Common myeloid progenitor, CD34-positive (primary cell): ENCODE measurements around the gene BPIFA1.

ENCODE experiments used
- CTCF ChIA-PET: fragments of 350-600 bp; sonication (Branson Sonifier 250); formaldehyde crosslinking; loops from one replicate; lab custom pipeline; 2021; ENCODE audit warnings: antibody characterized with exemption; lab: Charles Lee
- POLR2A ChIA-PET: fragments of 350-600 bp; sonication (Branson Sonifier 250); formaldehyde crosslinking; loops from one replicate; lab custom pipeline; 2021; ENCODE audit warnings: antibody characterized with exemption; lab: Charles Lee
- DNase-seq, 3 donors: peaks; one replicate each; pipeline versions ENCODE4 v3.0.0 to v3.0.0-alpha.2; 2013
- H3K27ac ChIP-seq, 2 experiments: 1 replicate in 1 of 2; 2 replicates in 1 of 2; pipeline ENCODE4 v1.7.0; 2013; ENCODE audit warnings: inconsistent platforms in 2 of 2, low read length in 2 of 2, mild to moderate bottlenecking in 2 of 2, low read depth in 1 of 2, moderate library complexity in 1 of 2; ENCODE audit not compliant: severe bottlenecking in 2 of 2, insufficient read depth in 1 of 2, poor library complexity in 1 of 2
- H3K27me3 ChIP-seq, 5 experiments: replicated peaks in 2 of 5; 1 replicate in 3 of 5; 2 replicates in 2 of 5; pipeline versions ENCODE4 v1.6.1 to v1.7.0; 2013; ENCODE audit warnings: low read length in 4 of 5, mild to moderate bottlenecking in 2 of 5, moderate library complexity in 2 of 5, inconsistent platforms in 1 of 5; ENCODE audit not compliant: insufficient read depth in 5 of 5, control insufficient read depth in 4 of 5
- H3K36me3 ChIP-seq, 4 experiments: 1 replicate in 2 of 4; 2 replicates in 2 of 4; pipeline versions ENCODE4 v1.6.1 to v1.7.0; 2013; ENCODE audit warnings: low read length in 3 of 4, control low read depth in 1 of 4, mild to moderate bottlenecking in 1 of 4; ENCODE audit not compliant: control insufficient read depth in 4 of 4, insufficient read depth in 4 of 4
- H3K4me1 ChIP-seq, 4 experiments: 1 replicate in 3 of 4; 2 replicates in 1 of 4; pipeline versions ENCODE4 v1.6.1 to v1.7.1; 2013; ENCODE audit warnings: low read length in 3 of 4, mild to moderate bottlenecking in 3 of 4, control low read depth in 1 of 4, inconsistent platforms in 1 of 4, moderate library complexity in 1 of 4; ENCODE audit not compliant: control insufficient read depth in 4 of 4, insufficient read depth in 4 of 4; ENCODE audit errors: control extremely low read depth in 1 of 4
- H3K4me3 ChIP-seq, 7 experiments: 1 replicate in 4 of 7; 2 replicates in 3 of 7; pipeline versions ENCODE4 v1.5.1 to v1.7.0; 2013; ENCODE audit warnings: mild to moderate bottlenecking in 7 of 7, low read length in 6 of 7, moderate library complexity in 6 of 7, inconsistent platforms in 2 of 7, low read depth in 2 of 7, control low read depth in 1 of 7; ENCODE audit not compliant: insufficient read depth in 4 of 7, control insufficient read depth in 1 of 7; ENCODE audit errors: extremely low read depth in 1 of 7
- H3K9me3 ChIP-seq, 5 experiments: 1 replicate in 4 of 5; 2 replicates in 1 of 5; pipeline versions ENCODE4 v1.6.1 to v1.7.1; 2013; ENCODE audit warnings: low read length in 4 of 5, mild to moderate bottlenecking in 2 of 5, inconsistent platforms in 1 of 5, low read depth in 1 of 5, moderate library complexity in 1 of 5; ENCODE audit not compliant: control insufficient read depth in 4 of 5, insufficient read depth in 2 of 5; ENCODE audit errors: control extremely low read depth in 1 of 5
- WGBS: methylation state at CpG from one replicate; pipeline ENCODE4 v1.1.5; 2013; ENCODE audit not compliant: insufficient coverage; 5-methylcytosine and 5-hydroxymethylcytosine counted together

The BPIFA1 gene

DNA sequence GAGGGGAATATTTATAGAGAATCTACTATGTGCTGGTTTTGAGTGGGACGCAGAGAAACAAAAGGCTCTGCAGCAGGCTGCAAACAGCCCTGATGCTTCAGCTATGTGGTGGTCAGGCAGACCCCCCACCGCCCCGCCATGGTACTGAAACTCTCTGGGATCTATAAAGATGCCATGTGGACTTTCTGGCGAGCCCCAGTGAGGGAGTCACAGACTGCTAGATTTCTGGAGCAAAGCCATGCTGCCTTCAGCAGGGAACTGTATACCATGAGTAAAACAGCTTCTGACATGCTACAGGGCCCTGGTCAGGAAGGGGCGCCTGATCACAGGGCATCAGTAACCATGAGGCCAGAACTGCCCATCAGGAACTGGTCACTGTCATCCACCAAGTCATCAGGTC is 28.0 kb downstream of the BPIFA1 start:
- no peak overlapping the region for H3K4me3 ChIP-seq
- no peak for DNase-seq
- CTCF ChIA-PET, result interaction anchor here (1.1 kb wide), 2 partner anchors 28 to 33 kb away, joined by 3 read pairs; partner anchors contain the start of gene BPIFA1
- no peaks in the 10 kb centered on the region for H3K36me3 ChIP-seq
- peaks cover 0 to 19% (median 10%) of the 10 kb centered on the region in 4 experiments for H3K4me1 ChIP-seq
- peaks cover 0 to 2% (median 0%) of the 10 kb centered on the region in 5 experiments for H3K9me3 ChIP-seq
- POLR2A ChIA-PET, result no interaction called here
- peaks cover 0 to 2% (median 0%) of the 10 kb centered on the region in 5 experiments for H3K27me3 ChIP-seq
- WGBS, result 86% methylated on average over 4 of the region's 5 CpGs
- no peak overlapping the region for H3K27ac ChIP-seq

DNA sequence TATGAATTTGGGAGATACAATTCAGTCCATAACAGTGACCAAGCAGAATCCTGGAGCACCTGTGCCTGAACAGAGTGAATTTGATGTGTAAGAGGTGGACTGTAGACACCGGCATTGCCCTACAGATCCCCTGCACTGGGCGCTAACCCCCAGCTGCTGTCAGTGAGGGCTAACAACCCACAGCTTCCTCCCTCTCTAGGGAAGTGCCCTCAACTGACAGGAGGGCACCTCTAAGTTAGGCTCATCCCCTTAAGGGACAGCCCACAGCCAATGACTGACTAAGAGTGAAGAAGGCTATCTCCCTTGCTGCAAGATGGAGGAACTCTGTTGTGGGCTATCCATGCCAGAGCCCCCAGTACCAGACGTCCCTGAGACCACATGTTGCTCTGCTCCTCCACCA is 31.9 kb downstream of the BPIFA1 start:
- ChIA-PET CTCF (no interaction called here), POLR2A (no interaction called here)
- Histone ChIP-seq H3K27ac (no peak overlapping the region), H3K27me3 (peaks cover 0 to 6% (median 3%) of the 10 kb centered on the region in 5 experiments), H3K36me3 (no peaks in the 10 kb centered on the region), H3K4me1 (peaks cover 0 to 11% (median 1%) of the 10 kb centered on the region in 4 experiments), H3K4me3 (no peak overlapping the region), H3K9me3 (no peaks in the 10 kb centered on the region)
- WGBS, result 45% methylated on average over 3 of the region's 3 CpGs
- peak in 2 of 3 donors; percentile 27 to 40 for DNase-seq

DNA sequence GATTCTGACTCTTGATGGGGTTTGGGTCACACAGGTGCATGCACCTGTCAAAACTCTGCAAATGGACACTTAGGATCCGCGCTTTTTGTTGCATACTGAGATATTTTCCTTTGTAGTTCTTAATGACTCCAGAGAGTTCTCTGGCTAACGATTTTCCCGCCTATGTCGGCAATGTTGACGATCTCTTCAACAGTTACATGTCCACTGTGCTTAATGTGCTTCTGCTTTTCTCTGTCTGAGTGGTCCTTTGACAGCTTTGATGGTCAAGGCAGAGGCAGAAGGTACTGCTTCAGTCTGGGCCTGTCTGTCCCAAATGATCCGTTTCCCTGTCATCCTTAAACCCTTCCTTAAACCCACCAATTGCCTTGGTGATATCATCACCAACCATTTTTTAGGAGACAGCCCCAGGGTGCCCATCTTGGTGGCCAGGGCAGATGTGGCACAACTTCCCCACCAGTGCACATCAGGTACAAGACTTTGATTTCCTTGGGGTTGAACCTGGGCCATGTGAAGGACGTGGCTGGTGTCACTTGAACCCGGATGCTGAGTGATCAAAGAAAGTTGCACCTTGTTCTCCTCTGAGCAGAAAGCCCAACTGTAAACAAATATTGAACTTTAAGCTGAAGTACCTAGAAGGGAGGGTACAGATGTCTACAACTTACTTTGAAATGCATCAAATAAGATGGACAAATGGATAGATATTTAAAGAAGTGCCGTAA is 36.5 kb downstream of the BPIFA1 start:
- ChIA-PET CTCF (no interaction called here), POLR2A (no interaction called here)
- WGBS, result 96% methylated on average over 10 of the region's 10 CpGs
- Histone ChIP-seq H3K36me3 (no peaks in the 10 kb centered on the region), H3K4me3 (no peak overlapping the region), H3K27ac (no peak overlapping the region), H3K4me1 (peaks cover 0 to 9% (median 1%) of the 10 kb centered on the region in 4 experiments), H3K9me3 (no peaks in the 10 kb centered on the region), H3K27me3 (peaks cover 0 to 7% (median 6%) of the 10 kb centered on the region in 5 experiments)
- DNase-seq, result no peak

DNA sequence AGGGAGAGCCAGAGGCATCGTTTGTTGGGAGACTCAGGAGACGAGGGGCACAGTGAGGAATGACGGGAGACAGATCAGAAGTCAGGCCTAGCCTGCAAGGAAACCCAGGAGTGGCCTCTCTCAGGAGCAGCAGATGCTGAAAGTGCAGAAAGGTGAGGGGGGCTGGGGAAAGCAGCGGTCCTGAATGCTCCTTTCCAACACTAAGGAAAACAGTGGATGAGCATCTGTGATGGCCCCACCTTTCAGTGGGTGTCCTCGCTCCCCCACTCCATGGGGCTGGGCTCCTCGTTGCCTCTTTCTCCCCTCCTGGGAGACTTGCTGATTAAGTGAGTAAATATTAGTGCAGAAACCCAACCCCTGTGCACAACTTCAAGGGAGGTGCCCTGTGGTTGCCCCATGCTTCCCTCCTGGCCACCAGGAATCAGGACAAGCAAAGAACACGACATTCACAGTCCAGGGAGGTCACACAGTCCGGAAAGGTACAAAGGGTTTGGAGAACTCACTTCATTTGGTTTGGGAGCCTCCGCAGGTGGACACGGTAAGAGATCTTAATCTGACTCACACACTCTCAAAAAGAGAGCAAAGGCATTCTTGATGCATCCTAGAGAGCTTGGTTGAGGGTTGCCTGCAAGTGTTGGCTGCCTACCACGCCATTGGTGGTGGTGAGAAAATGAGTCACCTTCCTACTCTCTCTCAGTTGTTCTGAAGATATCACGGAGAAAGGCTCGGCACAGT is 37.5 kb downstream of the BPIFA1 start:
- no peaks in the 10 kb centered on the region for H3K9me3 ChIP-seq
- no peaks in the 10 kb centered on the region for H3K4me1 ChIP-seq
- peaks cover 0 to 9% (median 3%) of the 10 kb centered on the region in 5 experiments for H3K27me3 ChIP-seq
- no peak overlapping the region for H3K27ac ChIP-seq
- no peak for DNase-seq
- WGBS, result 87% methylated on average over 9 of the region's 13 CpGs
- ChIA-PET CTCF (no interaction called here), POLR2A (no interaction called here)
- no peaks in the 10 kb centered on the region for H3K36me3 ChIP-seq
- H3K4me3 ChIP-seq, result no peak overlapping the region

DNA sequence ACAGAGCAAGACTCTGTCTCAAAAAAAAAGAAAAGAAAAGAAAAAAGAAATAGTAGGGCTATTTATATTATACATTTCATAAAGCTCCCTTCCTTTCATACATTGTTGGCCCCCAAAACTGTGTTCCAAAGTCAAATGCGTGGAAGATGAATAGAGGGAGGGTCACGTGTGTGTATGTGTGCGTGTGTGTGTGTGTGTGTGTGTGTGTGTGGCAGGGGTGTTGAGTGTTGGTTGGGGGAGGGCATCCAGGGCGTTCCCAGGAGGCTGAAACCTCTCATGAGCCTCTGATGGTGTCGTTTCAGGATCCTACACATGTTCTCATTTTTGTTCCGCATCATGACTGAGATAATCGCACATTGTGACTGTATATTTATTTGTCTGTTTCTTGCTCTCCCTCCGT is 39.4 kb downstream of the BPIFA1 start:
- CTCF ChIA-PET, result no interaction called here
- Histone ChIP-seq H3K27me3 (peaks cover 0 to 9% (median 3%) of the 10 kb centered on the region in 5 experiments), H3K27ac (no peak overlapping the region), H3K36me3 (no peaks in the 10 kb centered on the region), H3K4me1 (no peaks in the 10 kb centered on the region), H3K4me3 (no peak overlapping the region), H3K9me3 (no peaks in the 10 kb centered on the region)
- POLR2A ChIA-PET, result no interaction called here
- DNase-seq, result no peak
- 97% methylated on average over 7 of the region's 8 CpGs for WGBS

DNA sequence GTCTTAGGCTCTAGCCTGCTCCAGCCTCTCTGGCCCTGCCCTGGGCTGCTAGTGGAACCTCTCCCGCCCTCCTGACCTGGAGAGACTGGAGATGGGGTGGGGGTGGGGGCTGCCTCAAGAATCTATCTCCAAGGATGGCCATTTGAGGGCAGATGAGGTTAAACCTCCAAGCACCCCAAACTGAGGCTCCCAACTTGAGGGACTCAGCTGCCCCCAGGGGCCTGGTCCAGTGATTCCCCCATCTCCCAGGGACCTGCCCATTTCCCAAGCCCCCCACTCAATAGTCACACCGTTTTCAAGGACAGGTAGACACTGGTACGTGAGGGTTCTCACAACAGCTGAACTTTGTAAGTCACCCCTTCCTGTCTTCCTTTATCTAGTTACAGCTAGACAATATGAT is 40.1 kb downstream of the BPIFA1 start:
- CTCF ChIA-PET, result no interaction called here
- Histone ChIP-seq H3K9me3 (no peaks in the 10 kb centered on the region), H3K4me1 (no peaks in the 10 kb centered on the region), H3K36me3 (no peaks in the 10 kb centered on the region), H3K4me3 (no peak overlapping the region), H3K27ac (no peak overlapping the region), H3K27me3 (peaks cover 0 to 7% (median 2%) of the 10 kb centered on the region in 5 experiments)
- no peak for DNase-seq
- POLR2A ChIA-PET, result no interaction called here
- 100% methylated on average over 1 of the region's 3 CpGs for WGBS
